H9 (cell line): ENCODE data around the gene TRIP10. TPM values are rescaled to one million over a fixed set of nuclear protein-coding genes. Genes with fewer than 3 reads are reported as not detected.

Experiments used
- DNase-seq: peaks from one replicate; pipeline ENCODE4 v3.0.0-alpha.2; 2017
- H2AFZ ChIP-seq: one replicate; pipeline ENCODE4 v1.6.1; 2013; ENCODE audit warnings: mild to moderate bottlenecking, low read length, control low read depth, moderate library complexity
- H2AK5ac ChIP-seq: 2 replicates; pipeline ENCODE4 v1.6.1; 2013; ENCODE audit warnings: low read length, control low read depth, mixed read lengths; ENCODE audit not compliant: insufficient read length
- H2BK120ac ChIP-seq: one replicate; pipeline ENCODE4 v1.6.1; 2013; ENCODE audit warnings: low read depth, mild to moderate bottlenecking, low read length, control low read depth, inconsistent platforms; ENCODE audit not compliant: poor library complexity, severe bottlenecking
- H2BK12ac ChIP-seq: 2 replicates; pipeline ENCODE4 v1.6.1; 2013; ENCODE audit warnings: low read length, control low read depth, mixed read lengths, low read depth; ENCODE audit not compliant: insufficient read length
- H2BK15ac ChIP-seq: 2 replicates; pipeline ENCODE4 v1.6.1; 2013; ENCODE audit warnings: low read depth, low read length, control low read depth
- H2BK20ac ChIP-seq: one replicate; pipeline ENCODE4 v1.6.1; 2013; ENCODE audit warnings: low read depth, mild to moderate bottlenecking, low read length, control low read depth, inconsistent platforms; ENCODE audit not compliant: poor library complexity, severe bottlenecking
- H2BK5ac ChIP-seq: 2 replicates; pipeline ENCODE4 v1.6.1; 2013; ENCODE audit warnings: low read length, control low read depth, mixed read lengths; ENCODE audit not compliant: insufficient read length
- H3K14ac ChIP-seq: 2 replicates; pipeline ENCODE4 v1.6.1; 2013; ENCODE audit warnings: low read length, control low read depth; ENCODE audit not compliant: insufficient read depth
- H3K18ac ChIP-seq: 2 replicates; pipeline ENCODE4 v1.6.1; 2013; ENCODE audit warnings: low read depth, mild to moderate bottlenecking, mixed read lengths, low read length, control low read depth; ENCODE audit not compliant: insufficient read length
- H3K23ac ChIP-seq: 2 replicates; pipeline ENCODE4 v1.6.1; 2013; ENCODE audit warnings: low read length, control low read depth, mixed read lengths, low read depth; ENCODE audit not compliant: insufficient read length
- H3K23me2 ChIP-seq: 2 replicates; pipeline ENCODE4 v1.6.1; 2013; ENCODE audit warnings: low read depth, mild to moderate bottlenecking, mixed read lengths, low read length, control low read depth; ENCODE audit not compliant: insufficient read length, poor library complexity, severe bottlenecking
- H3K27ac ChIP-seq: 2 replicates; pipeline ENCODE4 v1.5.1; 2013; ENCODE audit warnings: low read length, control low read depth, mixed read lengths, low read depth; ENCODE audit not compliant: insufficient read length
- H3K27me3 ChIP-seq: 2 replicates; pipeline ENCODE4 v1.6.1; 2013; ENCODE audit warnings: low read length, control low read depth, inconsistent platforms; ENCODE audit not compliant: insufficient read depth
- H3K4ac ChIP-seq: 2 replicates; pipeline ENCODE4 v1.6.1; 2013; ENCODE audit warnings: low read depth, mild to moderate bottlenecking, control low read depth, inconsistent platforms, low read length, moderate library complexity
- H3K4me1 ChIP-seq: 2 replicates; pipeline ENCODE4 v1.6.1; 2013; ENCODE audit warnings: low read length, control low read depth, inconsistent platforms; ENCODE audit not compliant: insufficient read depth
- H3K4me2 ChIP-seq: 2 replicates; pipeline ENCODE4 v1.6.1; 2013; ENCODE audit warnings: low read length, control low read depth, mixed read lengths; ENCODE audit not compliant: insufficient read length, insufficient read depth
- H3K56ac ChIP-seq: 2 replicates; pipeline ENCODE4 v1.6.1; 2013; ENCODE audit warnings: low read depth, mild to moderate bottlenecking, mixed read lengths, low read length, control low read depth; ENCODE audit not compliant: insufficient read length
- H3K79me1 ChIP-seq: 2 replicates; pipeline ENCODE4 v1.6.1; 2013; ENCODE audit warnings: low read depth, mild to moderate bottlenecking, moderate library complexity, low read length, control low read depth, inconsistent platforms; ENCODE audit not compliant: insufficient read depth, poor library complexity, severe bottlenecking
- H3K79me2 ChIP-seq: 2 replicates; pipeline ENCODE4 v1.6.1; 2013; ENCODE audit warnings: low read length, control low read depth, inconsistent platforms; ENCODE audit not compliant: insufficient read depth
- H3K9ac ChIP-seq: 2 replicates; pipeline ENCODE4 v1.6.1; 2013; ENCODE audit warnings: low read length, control low read depth, mixed read lengths; ENCODE audit not compliant: insufficient read length; ENCODE audit errors: extremely low read depth
- H3K9me3 ChIP-seq: one replicate; pipeline ENCODE4 v1.6.1; 2013; ENCODE audit warnings: low read depth, low read length, inconsistent platforms; ENCODE audit not compliant: control insufficient read depth
- H3T11ph ChIP-seq: one replicate; pipeline ENCODE4 v1.6.1; 2013; ENCODE audit warnings: mild to moderate bottlenecking, low read length, control low read depth, inconsistent platforms
- H4K20me1 ChIP-seq: one replicate; pipeline ENCODE4 v1.6.1; 2013; ENCODE audit not compliant: control insufficient read depth, insufficient read length, insufficient read depth
- H4K5ac ChIP-seq: 2 replicates; pipeline ENCODE4 v1.6.1; 2013; ENCODE audit warnings: low read depth, mild to moderate bottlenecking, mixed read lengths, low read length, control low read depth; ENCODE audit not compliant: insufficient read length
- H4K8ac ChIP-seq: replicated peaks from 2 replicates; pipeline ENCODE4 v1.6.1; 2013; ENCODE audit warnings: low read length, control low read depth, mixed read lengths, low read depth; ENCODE audit not compliant: insufficient read length
- H4K91ac ChIP-seq: 2 replicates; pipeline ENCODE4 v1.6.1; 2013; ENCODE audit warnings: low read depth, mild to moderate bottlenecking, moderate library complexity, mixed read lengths, low read length, control low read depth; ENCODE audit not compliant: insufficient read length
- H3K27ac Mint-ChIP-seq, 3 experiments: 2 replicates in 2 of 3; 3 replicates in 1 of 3; pipeline ENCODE4 v1.8.0; 2020 to 2021; ENCODE audit warnings: mixed read lengths in 3 of 3, mild to moderate bottlenecking in 1 of 3, moderate library complexity in 1 of 3
- H3K27me3 Mint-ChIP-seq: 2 replicates; pipeline ENCODE4 v1.8.0; 2021; ENCODE audit warnings: low read depth, mild to moderate bottlenecking, moderate library complexity, mixed read lengths
- H3K36me3 Mint-ChIP-seq, 3 experiments: 2 replicates in 2 of 3; 3 replicates in 1 of 3; pipeline ENCODE4 v1.8.0; 2020 to 2021; ENCODE audit warnings: low read depth in 3 of 3, mixed read lengths in 3 of 3; ENCODE audit not compliant: insufficient read depth in 1 of 3
- H3K4me1 Mint-ChIP-seq, 2 experiments: 2 replicates each; pipeline ENCODE4 v1.8.0; 2020; ENCODE audit warnings: mixed read lengths in 2 of 2
- H3K4me3 Mint-ChIP-seq, 2 experiments: 2 replicates in 1 of 2; 3 replicates in 1 of 2; pipeline ENCODE4 v1.8.0; 2020 to 2021; ENCODE audit warnings: mild to moderate bottlenecking in 2 of 2, mixed read lengths in 2 of 2, moderate library complexity in 1 of 2
- H3K9me3 Mint-ChIP-seq, 2 experiments: 2 replicates in 1 of 2; 3 replicates in 1 of 2; pipeline ENCODE4 v1.8.0; 2020; ENCODE audit warnings: mild to moderate bottlenecking in 2 of 2, mixed read lengths in 2 of 2, moderate library complexity in 1 of 2
- WGBS: extraction: QIAGEN DNeasy Blood & Tissue Kit; methylation state at CpG from one replicate; pipeline ENCODE4 v1.1.7; 2013; ENCODE audit warnings: missing lambda C conversion rate, low lambda C conversion rate, mixed read lengths; ENCODE audit not compliant: insufficient read length; ENCODE audit errors: extremely low coverage; 5-methylcytosine and 5-hydroxymethylcytosine counted together
- total RNA-seq: library from RNA; stranded (reverse); gene quantifications from 2 replicates; pipeline ENCODE4 v1.2.1, GENCODE V29; 2021
- TF ChIP-seq, protein P1 (sequence below): fragments of 200-600 bp; sonication (generic); conservative IDR thresholded peaks from 3 replicates; pipeline ENCODE4 v1.8.0; 2021; ENCODE audit warnings: antibody characterized with exemption, mild to moderate bottlenecking

Gene TRIP10
- total RNA-seq, 1 experiment from 2014 or later: 56.4 TPM

DNA sequence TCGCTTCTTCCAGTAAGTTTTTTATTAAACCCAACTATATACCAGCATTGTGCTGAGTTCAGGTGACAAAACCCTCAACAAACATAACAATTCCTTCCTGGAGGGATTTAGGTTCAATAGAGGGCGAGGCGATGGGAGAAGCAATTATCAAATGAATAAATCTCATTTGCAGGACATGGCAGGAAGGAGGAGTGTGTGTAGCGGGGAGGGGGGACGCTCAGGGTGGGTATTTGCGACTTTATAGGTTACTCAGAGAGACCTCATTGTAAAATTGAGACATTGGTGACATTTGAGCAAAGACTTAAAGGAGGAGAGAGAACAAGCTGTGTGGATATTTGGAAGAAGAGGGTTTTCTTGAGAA lies 22.9 kb upstream of the TRIP10 start:
- H3K18ac ChIP-seq: no peak overlapping the region
- no peaks in the 10 kb centered on the region for H3K9me3 ChIP-seq
- H2BK20ac ChIP-seq: no peak overlapping the region
- H2AK5ac ChIP-seq: no peak overlapping the region
- H3K4me2 ChIP-seq: no peak overlapping the region
- Mint-ChIP-seq H3K27ac (no peak overlapping the region; a peak in 1 of 7 replicates), H3K36me3 (peaks cover 0 to 4% (median 3%) of the 10 kb centered on the region in 3 experiments; a peak in 3 of 7 replicates), H3K9me3 (peaks cover 7 to 11% of the 10 kb centered on the region in 2 experiments; a peak in 4 of 5 replicates), H3K4me3 (no peak overlapping the region), H3K4me1 (peaks cover 0 to 28% of the 10 kb centered on the region in 2 experiments), H3K27me3 (peaks cover 23% of the 10 kb centered on the region)
- H4K20me1 ChIP-seq: no peaks in the 10 kb centered on the region
- no peak overlapping the region for H4K8ac ChIP-seq
- no peak overlapping the region for H3T11ph ChIP-seq
- WGBS: no CpG with 5 or more reads among the region's 6 CpGs
- no peaks in the 10 kb centered on the region; the same call in 1 of the 2 replicates for H3K4me1 ChIP-seq
- no peak overlapping the region for H3K23ac ChIP-seq
- H2BK120ac ChIP-seq: no peak overlapping the region
- H4K91ac ChIP-seq: no peak overlapping the region
- H3K14ac ChIP-seq: no peak overlapping the region
- no peaks in the 10 kb centered on the region for H3K23me2 ChIP-seq
- H3K27ac ChIP-seq: no peak overlapping the region
- no peak overlapping the region for H3K4ac ChIP-seq
- H2AFZ ChIP-seq: no peak overlapping the region
- H2BK12ac ChIP-seq: no peak overlapping the region
- H3K56ac ChIP-seq: no peak overlapping the region
- TF ChIP-seq, protein P1, sequence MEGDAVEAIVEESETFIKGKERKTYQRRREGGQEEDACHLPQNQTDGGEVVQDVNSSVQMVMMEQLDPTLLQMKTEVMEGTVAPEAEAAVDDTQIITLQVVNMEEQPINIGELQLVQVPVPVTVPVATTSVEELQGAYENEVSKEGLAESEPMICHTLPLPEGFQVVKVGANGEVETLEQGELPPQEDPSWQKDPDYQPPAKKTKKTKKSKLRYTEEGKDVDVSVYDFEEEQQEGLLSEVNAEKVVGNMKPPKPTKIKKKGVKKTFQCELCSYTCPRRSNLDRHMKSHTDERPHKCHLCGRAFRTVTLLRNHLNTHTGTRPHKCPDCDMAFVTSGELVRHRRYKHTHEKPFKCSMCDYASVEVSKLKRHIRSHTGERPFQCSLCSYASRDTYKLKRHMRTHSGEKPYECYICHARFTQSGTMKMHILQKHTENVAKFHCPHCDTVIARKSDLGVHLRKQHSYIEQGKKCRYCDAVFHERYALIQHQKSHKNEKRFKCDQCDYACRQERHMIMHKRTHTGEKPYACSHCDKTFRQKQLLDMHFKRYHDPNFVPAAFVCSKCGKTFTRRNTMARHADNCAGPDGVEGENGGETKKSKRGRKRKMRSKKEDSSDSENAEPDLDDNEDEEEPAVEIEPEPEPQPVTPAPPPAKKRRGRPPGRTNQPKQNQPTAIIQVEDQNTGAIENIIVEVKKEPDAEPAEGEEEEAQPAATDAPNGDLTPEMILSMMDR: no peak
- no peak overlapping the region for H3K9ac ChIP-seq
- no peaks in the 10 kb centered on the region for H3K27me3 ChIP-seq
- no peaks in the 10 kb centered on the region for H3K79me1 ChIP-seq
- no peak overlapping the region for H4K5ac ChIP-seq
- DNase-seq: no peak
- no peak overlapping the region for H2BK5ac ChIP-seq
- no peaks in the 10 kb centered on the region for H3K79me2 ChIP-seq
- H2BK15ac ChIP-seq: no peak overlapping the region
